LNCaP clone FGC (cell line): ENCODE data around the gene TBC1D9B.
A peak's percentile ranks its signal among the peaks of the same experiment; 100 is the strongest.

Source experiments
- DNase-seq: peaks from one replicate; pipeline ENCODE4 v3.0.0-alpha.2; 2011; ENCODE audit warnings: low read depth
- H3K4me3 ChIP-seq: 2 replicates; pipeline ENCODE4 v1.5.1; 2011; ENCODE audit warnings: mild to moderate bottlenecking, low read depth, low read length, control low read depth
- CTCF ChIP-seq: IDR thresholded peaks from 2 replicates; pipeline ENCODE4 v1.5.1; 2012; ENCODE audit warnings: mild to moderate bottlenecking; ENCODE audit not compliant: control insufficient read depth, insufficient read depth; ENCODE audit errors: extremely low read depth

Gene TBC1D9B

GRCh38 chr5:179918742-179919486, 11.2 kb upstream of the TBC1D9B start:
- TF ChIP-seq CTCF, result no peak
- no peak for DNase-seq

GRCh38 chr5:179916523-179916922, 8.8 kb upstream of the TBC1D9B start:
- H3K4me3 ChIP-seq, result no peak overlapping the region
- DNase-seq, result no peak
- no peak for TF ChIP-seq CTCF

More at GRCh38 chr5:179918742-179919486, 11.2 kb upstream of the TBC1D9B start:
- H3K4me3 ChIP-seq, result no peak overlapping the region

- H3K4me3 ChIP-seq, result no peak overlapping the region
- no peak for DNase-seq
- no peak for TF ChIP-seq CTCF
These were observed 7.8 kb upstream of the TBC1D9B start for GRCh38 chr5:179915406-179915935.

GRCh38 chr5:179914032-179914755, 6.5 kb upstream of the TBC1D9B start:
- DNase-seq, result peak; percentile 91
- TF ChIP-seq CTCF, result no peak
- H3K4me3 ChIP-seq, result no peak overlapping the region

GRCh38 chr5:179913461-179913860, 5.8 kb upstream of the TBC1D9B start:
- no peak for TF ChIP-seq CTCF

GRCh38 chr5:179912951-179913350, 5.3 kb upstream of the TBC1D9B start:
- TF ChIP-seq CTCF, result no peak

More at GRCh38 chr5:179913461-179913860, 5.8 kb upstream of the TBC1D9B start:
- H3K4me3 ChIP-seq, result no peak overlapping the region
- DNase-seq, result no peak

More at GRCh38 chr5:179912951-179913350, 5.3 kb upstream of the TBC1D9B start:
- H3K4me3 ChIP-seq, result no peak overlapping the region
- peak; percentile 33 for DNase-seq
